ENCODE results near the gene CHRNA3. TPM values are rescaled to one million over a fixed set of nuclear protein-coding genes. Genes with fewer than 3 reads are reported as not detected.
"Not testable (repeated sequence)": the region's sequence is repeated elsewhere in the genome, so short reads cannot be mapped to it uniquely, and the experiment has no call there.

CHRNA3 gene
- total and polyA plus RNA-seq, 12 donors = 0.04 to 9.2 (median 0.54) TPM; not detected in 4

DNA sequence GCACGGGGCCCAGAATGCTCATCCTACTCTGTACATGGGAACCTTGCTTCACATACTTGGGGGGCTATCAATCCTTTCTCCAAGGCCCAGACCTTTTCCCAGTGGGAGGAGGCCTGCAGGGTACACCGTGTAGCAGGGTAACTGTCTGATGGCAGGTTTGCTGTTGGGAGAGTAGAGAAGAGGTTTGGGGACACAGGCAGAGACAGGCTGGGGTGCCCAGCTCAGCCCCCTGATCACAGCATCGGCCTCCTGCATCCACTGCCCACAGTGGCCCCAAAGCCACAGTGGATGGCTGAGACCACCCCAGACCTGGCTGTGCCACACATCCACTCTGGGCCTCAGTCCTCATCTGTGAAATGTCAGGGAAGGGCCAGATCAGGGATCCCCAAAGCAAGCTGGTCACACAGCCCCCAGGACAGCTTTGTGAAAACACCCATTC, 5.6 kb downstream of the CHRNA3 start:
- peaks cover 1 to 18% (median 17%) of the 10 kb centered on the region in 7 donors for H3K27me3 ChIP-seq
- no peaks in the 10 kb centered on the region for H3K36me3 ChIP-seq
- H3K4me1 ChIP-seq = peaks cover 3 to 16% (median 10%) of the 10 kb centered on the region in 9 donors
- ATAC-seq (no peak), DNase-seq (no peak)
- H3K9me3 ChIP-seq = no peaks in the 10 kb centered on the region
- intact Hi-C loops (cut with DNase I) = loop anchor here in 5 of 10 donors (5.0 kb wide), 3 partner anchors 92 to 137 kb away; no protein-coding TSS in a partner anchor
- WGBS, 2 donors = 78 to 93% methylated on average over 3 of the region's 3 CpGs
- H3K4me3 ChIP-seq = no peak overlapping the region
- no peak for TF ChIP-seq CTCF (IDR thresholded peaks at IDR 0.05)
- H3K27ac ChIP-seq = no peak overlapping the region

DNA sequence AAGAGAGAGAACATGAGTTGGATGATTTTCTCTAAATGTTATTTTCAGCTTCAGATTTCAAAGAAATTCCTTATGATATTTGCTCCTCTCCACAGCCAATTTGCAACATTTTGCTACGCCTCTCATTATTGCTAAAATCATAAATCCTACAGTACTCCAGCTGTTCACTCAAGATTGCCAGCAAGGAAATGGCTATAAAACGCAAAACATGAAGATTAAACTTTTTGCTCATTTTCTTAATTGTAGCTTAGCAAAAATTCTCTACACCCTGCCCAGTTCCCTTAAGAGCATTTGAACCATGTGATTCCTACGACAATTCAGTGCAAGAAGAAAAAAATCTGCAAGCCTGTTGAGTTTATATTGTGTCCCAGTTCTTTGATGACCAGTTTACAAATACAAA, 6.8 kb downstream of the CHRNA3 start:
- DNase-seq (no peak), ATAC-seq (no peak)
- no peaks in the 10 kb centered on the region for H3K36me3 ChIP-seq
- no peaks in the 10 kb centered on the region for H3K9me3 ChIP-seq
- peaks cover 0 to 6% (median 5%) of the 10 kb centered on the region in 9 donors for H3K4me1 ChIP-seq
- H3K27ac ChIP-seq = no peak overlapping the region
- H3K27me3 ChIP-seq = peaks cover 0 to 6% (median 5%) of the 10 kb centered on the region in 7 donors
- WGBS, 2 donors = 49 to 64% methylated on average over 3 of the region's 3 CpGs
- intact Hi-C loops (cut with DNase I) = no loop called here
- TF ChIP-seq CTCF (IDR thresholded peaks at IDR 0.05) = no peak
- no peak overlapping the region for H3K4me3 ChIP-seq

DNA sequence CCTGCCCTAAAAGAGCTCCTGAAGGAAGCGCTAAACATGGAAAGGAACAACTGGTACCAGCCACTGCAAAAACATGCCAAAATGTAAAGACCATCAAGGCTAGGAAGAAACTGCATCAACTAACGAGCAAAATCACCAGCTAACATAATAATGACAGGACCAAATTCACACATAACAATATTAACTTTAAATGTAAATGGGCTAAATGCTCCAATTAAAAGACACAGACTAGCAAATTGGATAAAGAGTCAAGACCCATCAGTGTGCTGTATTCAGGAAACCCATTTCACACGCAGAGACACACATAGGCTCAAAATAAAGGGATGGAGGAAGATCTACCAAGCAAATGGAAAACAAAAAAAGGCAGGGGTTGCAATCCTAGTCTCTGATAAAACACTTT, 11.2 kb downstream of the CHRNA3 start:
- H3K27me3 ChIP-seq; H3K36me3 ChIP-seq; H3K9me3 ChIP-seq; intact Hi-C loops (cut with DNase I); H3K27ac ChIP-seq; ATAC-seq; DNase-seq; H3K4me1 ChIP-seq; H3K4me3 ChIP-seq: not testable (repeated sequence)
- WGBS, 2 donors = 84% methylated on average over 2 to 3 of the region's 3 CpGs

- intact Hi-C loops (cut with DNase I) = no loop called here
- WGBS, 2 donors = 86 to 88% methylated on average over 4 of the region's 4 CpGs
- peaks cover 0 to 8% (median 0%) of the 10 kb centered on the region in 7 donors for H3K27me3 ChIP-seq
- H3K36me3 ChIP-seq = no peaks in the 10 kb centered on the region
- ATAC-seq = no peak
- H3K4me1 ChIP-seq = no peaks in the 10 kb centered on the region
- no peak overlapping the region for H3K4me3 ChIP-seq
- H3K9me3 ChIP-seq = no peaks in the 10 kb centered on the region
- no peak for DNase-seq
- no peak for TF ChIP-seq CTCF (IDR thresholded peaks at IDR 0.05)
- H3K27ac ChIP-seq = no peak overlapping the region
Measured at GRCh38 chr15:78605680-78606079, 15.1 kb downstream of the CHRNA3 start.

GRCh38 chr15:78605201-78605600, 15.6 kb downstream of the CHRNA3 start:
- WGBS, 2 donors = 88 to 92% methylated on average over 5 of the region's 5 CpGs
- no peak for TF ChIP-seq CTCF (IDR thresholded peaks at IDR 0.05)
- no peak overlapping the region for H3K4me3 ChIP-seq
- peaks cover 0 to 8% (median 0%) of the 10 kb centered on the region in 7 donors for H3K27me3 ChIP-seq
- H3K27ac ChIP-seq = no peak overlapping the region
- H3K4me1 ChIP-seq = no peaks in the 10 kb centered on the region
- no peaks in the 10 kb centered on the region for H3K36me3 ChIP-seq
- intact Hi-C loops (cut with DNase I) = no loop called here
- DNase-seq (no peak), ATAC-seq (no peak)
- H3K9me3 ChIP-seq = no peaks in the 10 kb centered on the region

Data from heart right ventricle (tissue), 16 donors.